Measurements from ENCODE around the gene LYL1. TPM values are rescaled to one million over a fixed set of nuclear protein-coding genes. Genes with fewer than 3 reads are reported as not detected.

LYL1 gene
- total RNA-seq, 8 experiments from 2014 or later: 0.11 to 1.3 (median 0.58) TPM; not detected in 1

GRCh38 chr19:13137290-13137794 is 34.7 kb upstream of the LYL1 start:
- WGBS, 10 experiments: 82 to 100% methylated on average over 4 of the region's 28 CpGs; no CpG with 5 or more reads in 8 of the 10 experiments
- no peaks in the 10 kb centered on the region for H3K4me1 ChIP-seq (replicated peaks in 1 of 2)
- in situ Hi-C loops (cut with MboI; ENCODE audit: low pct_unique_long_range_greater_than_20kb in 2 of 9, low sequenced_read_pairs in 9 of 9, unreplicated experiment in 9 of 9): no loop called here
- no peak overlapping the region for H3K4me3 ChIP-seq
- H3K27ac ChIP-seq: no peak overlapping the region
- ATAC-seq (replicated peaks in 6 of 8): no peak

- Histone ChIP-seq H3K4me3 (no peak overlapping the region), H3K27ac (no peak overlapping the region), H3K4me1 (replicated peaks in 1 of 2) (no peaks in the 10 kb centered on the region)
- 89 to 100% (median 95%) methylated on average over 1 to 12 of the region's 60 CpGs; no CpG with 5 or more reads in 5 of the 10 experiments for WGBS, 10 experiments
- in situ Hi-C loops (cut with MboI; ENCODE audit: low pct_unique_long_range_greater_than_20kb in 2 of 9, low sequenced_read_pairs in 9 of 9, unreplicated experiment in 9 of 9): no loop called here
- no peak for ATAC-seq (replicated peaks in 6 of 8)
Observed at GRCh38 chr19:13135068-13136062, 32.7 kb upstream of the LYL1 start.

- ATAC-seq (replicated peaks in 6 of 8): no peak
- Histone ChIP-seq H3K4me1 (replicated peaks in 1 of 2) (no peaks in the 10 kb centered on the region), H3K27ac (no peak overlapping the region), H3K4me3 (no peak overlapping the region)
- 70 to 100% (median 93%) methylated on average over 1 to 3 of the region's 3 CpGs; no CpG with 5 or more reads in 4 of the 10 experiments for WGBS, 10 experiments
- in situ Hi-C loops (cut with MboI; ENCODE audit: low pct_unique_long_range_greater_than_20kb in 2 of 9, low sequenced_read_pairs in 9 of 9, unreplicated experiment in 9 of 9): no loop called here
Observed at GRCh38 chr19:13134626-13135025, 32.0 kb upstream of the LYL1 start.

- in situ Hi-C loops (cut with MboI; ENCODE audit: low pct_unique_long_range_greater_than_20kb in 2 of 9, low sequenced_read_pairs in 9 of 9, unreplicated experiment in 9 of 9): no loop called here
Observed at GRCh38 chr19:13133241-13133870, 30.7 kb upstream of the LYL1 start.

GRCh38 chr19:13132471-13133180 is 30.0 kb upstream of the LYL1 start:
- H3K4me1 ChIP-seq (replicated peaks in 1 of 2): no peaks in the 10 kb centered on the region
- in situ Hi-C loops (cut with MboI; ENCODE audit: low pct_unique_long_range_greater_than_20kb in 2 of 9, low sequenced_read_pairs in 9 of 9, unreplicated experiment in 9 of 9): no loop called here
- WGBS, 10 experiments: 40 to 100% (median 94%) methylated on average over 1 to 8 of the region's 8 CpGs
- H3K27ac ChIP-seq: no peak overlapping the region
- peak in 2 of 8 experiments; percentile 46 to 52 for ATAC-seq (replicated peaks in 6 of 8)
- H3K4me3 ChIP-seq: no peak overlapping the region

More at GRCh38 chr19:13133241-13133870, 30.7 kb upstream of the LYL1 start:
- Histone ChIP-seq H3K4me3 (no peak overlapping the region), H3K27ac (no peak overlapping the region), H3K4me1 (replicated peaks in 1 of 2) (no peaks in the 10 kb centered on the region)
- 12 to 100% (median 86%) methylated on average over 1 to 10 of the region's 12 CpGs; no CpG with 5 or more reads in 1 of the 10 experiments for WGBS, 10 experiments
- ATAC-seq (replicated peaks in 6 of 8): no peak

GRCh38 chr19:13130886-13131490 is 28.3 kb upstream of the LYL1 start:
- no peak overlapping the region for H3K4me3 ChIP-seq
- no peak overlapping the region for H3K27ac ChIP-seq
- 88 to 100% (median 100%) methylated on average over 1 to 2 of the region's 3 CpGs; no CpG with 5 or more reads in 3 of the 10 experiments for WGBS, 10 experiments
- H3K4me1 ChIP-seq (replicated peaks in 1 of 2): no peaks in the 10 kb centered on the region
- in situ Hi-C loops (cut with MboI; ENCODE audit: low pct_unique_long_range_greater_than_20kb in 2 of 9, low sequenced_read_pairs in 9 of 9, unreplicated experiment in 9 of 9): no loop called here
- ATAC-seq (replicated peaks in 6 of 8): no peak

- 93 to 100% methylated on average over 2 to 3 of the region's 9 CpGs; no CpG with 5 or more reads in 8 of the 10 experiments for WGBS, 10 experiments
- ATAC-seq (replicated peaks in 6 of 8): peak in 1 of 8 experiments; percentile 15
- no peaks in the 10 kb centered on the region for H3K4me1 ChIP-seq (replicated peaks in 1 of 2)
- in situ Hi-C loops (cut with MboI; ENCODE audit: low pct_unique_long_range_greater_than_20kb in 2 of 9, low sequenced_read_pairs in 9 of 9, unreplicated experiment in 9 of 9): no loop called here
- H3K27ac ChIP-seq: no peak overlapping the region
- no peak overlapping the region for H3K4me3 ChIP-seq
Observed at GRCh38 chr19:13129384-13129783, 26.7 kb upstream of the LYL1 start.

GRCh38 chr19:13128583-13128982 is 25.9 kb upstream of the LYL1 start:
- Histone ChIP-seq H3K4me1 (replicated peaks in 1 of 2) (no peaks in the 10 kb centered on the region), H3K4me3 (no peak overlapping the region), H3K27ac (no peak overlapping the region)
- WGBS, 10 experiments: 100% methylated on average over 1 of the region's 1 CpG; no CpG with 5 or more reads in 9 of the 10 experiments
- in situ Hi-C loops (cut with MboI; ENCODE audit: low pct_unique_long_range_greater_than_20kb in 2 of 9, low sequenced_read_pairs in 9 of 9, unreplicated experiment in 9 of 9): no loop called here
- ATAC-seq (replicated peaks in 6 of 8): peak in 6 of 8 experiments; percentile 7 to 79 (median 18)

GRCh38 chr19:13127811-13128575 is 25.3 kb upstream of the LYL1 start:
- in situ Hi-C loops (cut with MboI; ENCODE audit: low pct_unique_long_range_greater_than_20kb in 2 of 9, low sequenced_read_pairs in 9 of 9, unreplicated experiment in 9 of 9): no loop called here
- ATAC-seq (replicated peaks in 6 of 8): no peak
- no peak overlapping the region for H3K4me3 ChIP-seq
- 74 to 100% (median 94%) methylated on average over 1 to 3 of the region's 6 CpGs; no CpG with 5 or more reads in 3 of the 10 experiments for WGBS, 10 experiments
- no peak overlapping the region for H3K27ac ChIP-seq
- H3K4me1 ChIP-seq (replicated peaks in 1 of 2): no peaks in the 10 kb centered on the region

- in situ Hi-C loops (cut with MboI; ENCODE audit: low pct_unique_long_range_greater_than_20kb in 2 of 9, low sequenced_read_pairs in 9 of 9, unreplicated experiment in 9 of 9): no loop called here
- no peak for ATAC-seq (replicated peaks in 6 of 8)
Observed at GRCh38 chr19:13127051-13127450, 24.4 kb upstream of the LYL1 start.

GRCh38 chr19:13122980-13123957 is 20.6 kb upstream of the LYL1 start:
- no peak for ATAC-seq (replicated peaks in 6 of 8)
- in situ Hi-C loops (cut with MboI; ENCODE audit: low pct_unique_long_range_greater_than_20kb in 2 of 9, low sequenced_read_pairs in 9 of 9, unreplicated experiment in 9 of 9): no loop called here

More at GRCh38 chr19:13127051-13127450, 24.4 kb upstream of the LYL1 start:
- no peak overlapping the region for H3K4me3 ChIP-seq
- H3K27ac ChIP-seq: no peak overlapping the region
- WGBS, 10 experiments: 62 to 100% (median 100%) methylated on average over 1 to 7 of the region's 9 CpGs; no CpG with 5 or more reads in 4 of the 10 experiments
- no peaks in the 10 kb centered on the region for H3K4me1 ChIP-seq (replicated peaks in 1 of 2)

More at GRCh38 chr19:13122980-13123957, 20.6 kb upstream of the LYL1 start:
- Histone ChIP-seq H3K4me1 (replicated peaks in 1 of 2) (peaks cover 10 to 11% of the 10 kb centered on the region in 2 donors), H3K27ac (no peak overlapping the region), H3K4me3 (no peak overlapping the region)
- WGBS, 10 experiments: 75 to 100% (median 94%) methylated on average over 1 to 14 of the region's 20 CpGs; no CpG with 5 or more reads in 2 of the 10 experiments
